ENCODE measurements around the gene STX5. TPM values are rescaled to one million over a fixed set of nuclear protein-coding genes. Genes with fewer than 3 reads are reported as not detected.

The STX5 gene
- total and polyA plus RNA-seq, 9 of the 15 experiments (the other 6 are each of a cell fraction or from before 2014, with no cell fraction given), result 2.8 to 28.6 (median 23.7) TPM

GRCh38 chr11:62791501-62792201 lies 40.2 kb downstream of the STX5 start, which contains the start of gene TMEM223 (continued):
- no peak for TF ChIP-seq ZNF512 (tag; IDR thresholded peaks at IDR 0.05)
- TF ChIP-seq ZNF280A (IDR thresholded peaks at IDR 0.05; ENCODE audit: low read depth, partially characterized antibody), result no peak
- TF ChIP-seq SRF (CRISPR knock-in tag; IDR thresholded peaks at IDR 0.05), result peak in 1 of 2 experiments; percentile 61; a peak in 1 of 4 replicates
- peak; percentile 94 for TF ChIP-seq GABPA (tag; conservative IDR thresholded peaks at IDR 0.05; ENCODE audit: low read depth)
- TF ChIP-seq CSDE1 (IDR thresholded peaks at IDR 0.05), result no peak
- TF ChIP-seq ETV6 (IDR thresholded peaks at IDR 0.05; ENCODE audit: borderline replicate concordance in 1 of 2, low read depth in 2 of 2, low read length in 1 of 2), result no peak
- TF ChIP-seq ETV6 (CRISPR knock-in tag; IDR thresholded peaks at IDR 0.05; ENCODE audit: borderline replicate concordance), result no peak
- peak; percentile 69 to 81 for TF ChIP-seq MNT (conservative IDR thresholded peaks at IDR 0.05)
- no peak for TF ChIP-seq ASH1L (IDR thresholded peaks at IDR 0.05; ENCODE audit: borderline replicate concordance, low read depth, partially characterized antibody)
- peak; percentile 56 for TF ChIP-seq CHD1 (IDR thresholded peaks at IDR 0.05; ENCODE audit: low read length)
- TF ChIP-seq HIVEP1 (CRISPR knock-in tag; IDR thresholded peaks at IDR 0.05), result no peak
- no peak for TF ChIP-seq ZNF408 (CRISPR knock-in tag; IDR thresholded peaks at IDR 0.05; ENCODE audit: low read depth)
- no peak for TF ChIP-seq IRF9 (tag; IDR thresholded peaks at IDR 0.05)
- no peak for TF ChIP-seq RFX5 (IDR thresholded peaks at IDR 0.05; ENCODE audit: low read depth, low read length)
- TF ChIP-seq ARID3B (CRISPR knock-in tag; IDR thresholded peaks at IDR 0.05; ENCODE audit: borderline replicate concordance), result peak; percentile 39; the same call in 1 of the 2 replicates
- 0 out of 2 replicates have a peak, but pooled peaks have one; percentile 5 for TF ChIP-seq CREM (IDR thresholded peaks at IDR 0.05; ENCODE audit: low read depth)
- peak; percentile 96 for TF ChIP-seq POLR2A (conservative IDR thresholded peaks at IDR 0.05)
- TF ChIP-seq DLX4 (CRISPR knock-in tag; IDR thresholded peaks at IDR 0.05), result no peak
- TF ChIP-seq HDAC3 (IDR thresholded peaks at IDR 0.05; ENCODE audit: borderline replicate concordance, partially characterized antibody), result no peak
- no peak for TF ChIP-seq KLF10 (CRISPR knock-in tag; IDR thresholded peaks at IDR 0.05)

All from K562 (cell line).